H9 (cell line): Measurements from ENCODE around the gene LETMD1. TPM values are rescaled to one million over a fixed set of nuclear protein-coding genes. Genes with fewer than 3 reads are reported as not detected.

ENCODE experiments used
- DNase-seq: peaks from one replicate; pipeline ENCODE4 v3.0.0-alpha.2; 2017
- H2AFZ ChIP-seq: one replicate; pipeline ENCODE4 v1.6.1; 2013; ENCODE audit warnings: mild to moderate bottlenecking, low read length, control low read depth, moderate library complexity
- H2AK5ac ChIP-seq: 2 replicates; pipeline ENCODE4 v1.6.1; 2013; ENCODE audit warnings: low read length, control low read depth, mixed read lengths; ENCODE audit not compliant: insufficient read length
- H2BK120ac ChIP-seq: one replicate; pipeline ENCODE4 v1.6.1; 2013; ENCODE audit warnings: low read depth, mild to moderate bottlenecking, low read length, control low read depth, inconsistent platforms; ENCODE audit not compliant: poor library complexity, severe bottlenecking
- H2BK12ac ChIP-seq: 2 replicates; pipeline ENCODE4 v1.6.1; 2013; ENCODE audit warnings: low read length, control low read depth, mixed read lengths, low read depth; ENCODE audit not compliant: insufficient read length
- H2BK15ac ChIP-seq: 2 replicates; pipeline ENCODE4 v1.6.1; 2013; ENCODE audit warnings: low read depth, low read length, control low read depth
- H2BK20ac ChIP-seq: one replicate; pipeline ENCODE4 v1.6.1; 2013; ENCODE audit warnings: low read depth, mild to moderate bottlenecking, low read length, control low read depth, inconsistent platforms; ENCODE audit not compliant: poor library complexity, severe bottlenecking
- H2BK5ac ChIP-seq: 2 replicates; pipeline ENCODE4 v1.6.1; 2013; ENCODE audit warnings: low read length, control low read depth, mixed read lengths; ENCODE audit not compliant: insufficient read length
- H3K14ac ChIP-seq: 2 replicates; pipeline ENCODE4 v1.6.1; 2013; ENCODE audit warnings: low read length, control low read depth; ENCODE audit not compliant: insufficient read depth
- H3K18ac ChIP-seq: 2 replicates; pipeline ENCODE4 v1.6.1; 2013; ENCODE audit warnings: low read depth, mild to moderate bottlenecking, mixed read lengths, low read length, control low read depth; ENCODE audit not compliant: insufficient read length
- H3K23ac ChIP-seq: 2 replicates; pipeline ENCODE4 v1.6.1; 2013; ENCODE audit warnings: low read length, control low read depth, mixed read lengths, low read depth; ENCODE audit not compliant: insufficient read length
- H3K23me2 ChIP-seq: 2 replicates; pipeline ENCODE4 v1.6.1; 2013; ENCODE audit warnings: low read depth, mild to moderate bottlenecking, mixed read lengths, low read length, control low read depth; ENCODE audit not compliant: insufficient read length, poor library complexity, severe bottlenecking
- H3K27ac ChIP-seq: 2 replicates; pipeline ENCODE4 v1.5.1; 2013; ENCODE audit warnings: low read length, control low read depth, mixed read lengths, low read depth; ENCODE audit not compliant: insufficient read length
- H3K27me3 ChIP-seq: 2 replicates; pipeline ENCODE4 v1.6.1; 2013; ENCODE audit warnings: low read length, control low read depth, inconsistent platforms; ENCODE audit not compliant: insufficient read depth
- H3K4ac ChIP-seq: 2 replicates; pipeline ENCODE4 v1.6.1; 2013; ENCODE audit warnings: low read depth, mild to moderate bottlenecking, control low read depth, inconsistent platforms, low read length, moderate library complexity
- H3K4me1 ChIP-seq: 2 replicates; pipeline ENCODE4 v1.6.1; 2013; ENCODE audit warnings: low read length, control low read depth, inconsistent platforms; ENCODE audit not compliant: insufficient read depth
- H3K4me2 ChIP-seq: 2 replicates; pipeline ENCODE4 v1.6.1; 2013; ENCODE audit warnings: low read length, control low read depth, mixed read lengths; ENCODE audit not compliant: insufficient read length, insufficient read depth
- H3K56ac ChIP-seq: 2 replicates; pipeline ENCODE4 v1.6.1; 2013; ENCODE audit warnings: low read depth, mild to moderate bottlenecking, mixed read lengths, low read length, control low read depth; ENCODE audit not compliant: insufficient read length
- H3K79me1 ChIP-seq: 2 replicates; pipeline ENCODE4 v1.6.1; 2013; ENCODE audit warnings: low read depth, mild to moderate bottlenecking, moderate library complexity, low read length, control low read depth, inconsistent platforms; ENCODE audit not compliant: insufficient read depth, poor library complexity, severe bottlenecking
- H3K79me2 ChIP-seq: 2 replicates; pipeline ENCODE4 v1.6.1; 2013; ENCODE audit warnings: low read length, control low read depth, inconsistent platforms; ENCODE audit not compliant: insufficient read depth
- H3K9ac ChIP-seq: 2 replicates; pipeline ENCODE4 v1.6.1; 2013; ENCODE audit warnings: low read length, control low read depth, mixed read lengths; ENCODE audit not compliant: insufficient read length; ENCODE audit errors: extremely low read depth
- H3K9me3 ChIP-seq: one replicate; pipeline ENCODE4 v1.6.1; 2013; ENCODE audit warnings: low read depth, low read length, inconsistent platforms; ENCODE audit not compliant: control insufficient read depth
- H3T11ph ChIP-seq: one replicate; pipeline ENCODE4 v1.6.1; 2013; ENCODE audit warnings: mild to moderate bottlenecking, low read length, control low read depth, inconsistent platforms
- H4K20me1 ChIP-seq: one replicate; pipeline ENCODE4 v1.6.1; 2013; ENCODE audit not compliant: control insufficient read depth, insufficient read length, insufficient read depth
- H4K5ac ChIP-seq: 2 replicates; pipeline ENCODE4 v1.6.1; 2013; ENCODE audit warnings: low read depth, mild to moderate bottlenecking, mixed read lengths, low read length, control low read depth; ENCODE audit not compliant: insufficient read length
- H4K8ac ChIP-seq: replicated peaks from 2 replicates; pipeline ENCODE4 v1.6.1; 2013; ENCODE audit warnings: low read length, control low read depth, mixed read lengths, low read depth; ENCODE audit not compliant: insufficient read length
- H4K91ac ChIP-seq: 2 replicates; pipeline ENCODE4 v1.6.1; 2013; ENCODE audit warnings: low read depth, mild to moderate bottlenecking, moderate library complexity, mixed read lengths, low read length, control low read depth; ENCODE audit not compliant: insufficient read length
- H3K27ac Mint-ChIP-seq, 3 experiments: 2 replicates in 2 of 3; 3 replicates in 1 of 3; pipeline ENCODE4 v1.8.0; 2020 to 2021; ENCODE audit warnings: mixed read lengths in 3 of 3, mild to moderate bottlenecking in 1 of 3, moderate library complexity in 1 of 3
- H3K27me3 Mint-ChIP-seq: 2 replicates; pipeline ENCODE4 v1.8.0; 2021; ENCODE audit warnings: low read depth, mild to moderate bottlenecking, moderate library complexity, mixed read lengths
- H3K36me3 Mint-ChIP-seq, 3 experiments: 2 replicates in 2 of 3; 3 replicates in 1 of 3; pipeline ENCODE4 v1.8.0; 2020 to 2021; ENCODE audit warnings: low read depth in 3 of 3, mixed read lengths in 3 of 3; ENCODE audit not compliant: insufficient read depth in 1 of 3
- H3K4me1 Mint-ChIP-seq, 2 experiments: 2 replicates each; pipeline ENCODE4 v1.8.0; 2020; ENCODE audit warnings: mixed read lengths in 2 of 2
- H3K4me3 Mint-ChIP-seq, 2 experiments: 2 replicates in 1 of 2; 3 replicates in 1 of 2; pipeline ENCODE4 v1.8.0; 2020 to 2021; ENCODE audit warnings: mild to moderate bottlenecking in 2 of 2, mixed read lengths in 2 of 2, moderate library complexity in 1 of 2
- H3K9me3 Mint-ChIP-seq, 2 experiments: 2 replicates in 1 of 2; 3 replicates in 1 of 2; pipeline ENCODE4 v1.8.0; 2020; ENCODE audit warnings: mild to moderate bottlenecking in 2 of 2, mixed read lengths in 2 of 2, moderate library complexity in 1 of 2
- CTCF ChIP-seq: fragments of 200-600 bp; sonication (generic); conservative IDR thresholded peaks from 3 replicates; pipeline ENCODE4 v1.8.0; 2021; ENCODE audit warnings: antibody characterized with exemption, mild to moderate bottlenecking
- WGBS: extraction: QIAGEN DNeasy Blood & Tissue Kit; methylation state at CpG from one replicate; pipeline ENCODE4 v1.1.7; 2013; ENCODE audit warnings: missing lambda C conversion rate, low lambda C conversion rate, mixed read lengths; ENCODE audit not compliant: insufficient read length; ENCODE audit errors: extremely low coverage; 5-methylcytosine and 5-hydroxymethylcytosine counted together
- total RNA-seq: library from RNA; stranded (reverse); gene quantifications from 2 replicates; pipeline ENCODE4 v1.2.1, GENCODE V29; 2021

LETMD1 gene
- total RNA-seq, 1 experiment from 2014 or later, result 34.9 TPM

GRCh38 chr12:51080136-51080535 is 32.0 kb downstream of the LETMD1 start:
- Histone ChIP-seq H3K56ac (no peak overlapping the region), H4K20me1 (no peaks in the 10 kb centered on the region), H2BK120ac (no peak overlapping the region), H3K4me1 (peaks cover 2% of the 10 kb centered on the region; the same call in 1 of the 2 replicates), H4K8ac (no peak overlapping the region), H3K9me3 (no peaks in the 10 kb centered on the region), H3K79me2 (peaks cover 12% of the 10 kb centered on the region; the same call in 1 of the 2 replicates), H3K79me1 (peaks cover 11% of the 10 kb centered on the region), H4K5ac (no peak overlapping the region), H3K18ac (no peak overlapping the region), H3T11ph (no peak overlapping the region), H2BK15ac (no peak overlapping the region), H3K4me2 (no peak overlapping the region), H4K91ac (no peak overlapping the region), H3K4ac (no peak overlapping the region), H3K14ac (no peak overlapping the region), H2BK12ac (no peak overlapping the region), H3K23me2 (peaks cover 8% of the 10 kb centered on the region), H3K27me3 (no peaks in the 10 kb centered on the region), H2BK5ac (no peak overlapping the region), H2AFZ (no peak overlapping the region), H3K27ac (no peak overlapping the region), H3K23ac (no peak overlapping the region), H2AK5ac (no peak overlapping the region), H2BK20ac (no peak overlapping the region), H3K9ac (no peak overlapping the region)
- Mint-ChIP-seq H3K4me1 (peaks cover 19 to 23% of the 10 kb centered on the region in 2 experiments), H3K36me3 (peaks cover 10 to 26% (median 19%) of the 10 kb centered on the region in 3 experiments; a peak in 6 of 7 replicates), H3K27ac (peak overlapping the region in 1 of 3 experiments; percentile 28; a peak in 1 of 7 replicates), H3K9me3 (peaks cover 0 to 2% of the 10 kb centered on the region in 2 experiments; a peak in 2 of 5 replicates), H3K27me3 (no peaks in the 10 kb centered on the region), H3K4me3 (no peak overlapping the region)
- no CpG with 5 or more reads among the region's 4 CpGs for WGBS
- no peak for TF ChIP-seq CTCF
- DNase-seq, result no peak
